Heart left ventricle (tissue), 16 donors: ENCODE data around the gene DPM1. TPM values are rescaled to one million over a fixed set of nuclear protein-coding genes. Genes with fewer than 3 reads are reported as not detected.

Experiments used
- ATAC-seq, 4 donors: fragments of 200-7000 bp; cut with Tn5 transposase; one replicate each; pipeline ENCODE4 v1.9.1; 2020 to 2022; ENCODE audit warnings: moderate library complexity in 4 of 4, mild to moderate bottlenecking in 3 of 4, moderate number of reproducible peaks in 1 of 4
- DNase-seq, 5 donors: peaks; one replicate each; pipeline ENCODE4 v3.0.0-alpha.2; 2020
- H3K27ac ChIP-seq, 12 donors: fragments of 200-600 bp; sonication (generic) in 4 of 12; one replicate each; pipeline versions ENCODE4 v1.5.0 to v1.8.0; 2016 to 2022; ENCODE audit warnings: mild to moderate bottlenecking in 2 of 12
- H3K27me3 ChIP-seq, 9 donors: fragments of 200-600 bp; sonication (generic) in 2 of 9; one replicate each; pipeline versions ENCODE4 v1.5.1 to v1.8.0; 2016 to 2022; ENCODE audit warnings: mild to moderate bottlenecking in 3 of 9
- H3K36me3 ChIP-seq, 9 donors: fragments of 200-600 bp; sonication (generic) in 2 of 9; one replicate each; pipeline versions ENCODE4 v1.5.0 to v1.8.0; 2018 to 2022; ENCODE audit warnings: mild to moderate bottlenecking in 2 of 9
- H3K4me1 ChIP-seq, 12 donors: fragments of 200-600 bp; sonication (generic) in 4 of 12; one replicate each; pipeline versions ENCODE4 v1.5.0 to v1.8.0; 2016 to 2022; ENCODE audit warnings: mild to moderate bottlenecking in 3 of 12
- H3K4me3 ChIP-seq, 12 donors: fragments of 200-600 bp; sonication (generic) in 4 of 12; one replicate each; pipeline versions ENCODE4 v1.5.0 to v1.8.0; 2017 to 2022; ENCODE audit warnings: mild to moderate bottlenecking in 9 of 12, moderate library complexity in 4 of 12
- H3K9me3 ChIP-seq, 12 donors: fragments of 200-600 bp; sonication (generic) in 4 of 12; one replicate each; pipeline versions ENCODE4 v1.5.0 to v1.8.0; 2016 to 2022; ENCODE audit warnings: mild to moderate bottlenecking in 1 of 12
- CTCF ChIP-seq, 12 donors: fragments of 200-600 bp; sonication (generic) in 4 of 12; IDR thresholded peaks; one replicate each; pipeline versions ENCODE4 v1.5.0 to v1.8.0; 2018 to 2022; ENCODE audit warnings: antibody characterized with exemption in 12 of 12, mild to moderate bottlenecking in 5 of 12
- POLR2A ChIP-seq, 2 donors: fragments of 450-650 bp; IDR thresholded peaks; one replicate each; pipeline ENCODE4 v1.6.1; 2017; ENCODE audit warnings: antibody characterized with exemption in 2 of 2, mild to moderate bottlenecking in 2 of 2, moderate library complexity in 2 of 2
- WGBS, 4 donors: extraction: QIAGEN DNeasy Blood & Tissue Kit in 2 of 4; methylation state at CpG; one replicate each; pipeline versions ENCODE4 v1.1.5 to v1.1.7; 2013 to 2018; 5-methylcytosine and 5-hydroxymethylcytosine counted together
- intact Hi-C, 10 donors: fragments of 100-400 bp; cut with DNase I; formaldehyde crosslinking; loops; one replicate each; pipeline versions ENCODE4 v1.11.1 to v1.14.2; 2022
- polyA plus RNA-seq, 2 donors: library from polyadenylated mRNA; stranded (reverse); fragments of 200-250 nt; gene quantifications; one replicate each; pipeline ENCODE4 v1.2.3, GENCODE V29; 2013
- total RNA-seq, 9 donors: library from RNA; depleted of rRNA in 2 of 9; stranded (reverse); fragments of >200 nt in 2 of 9; fragmentation: NEBNext Ultra II Directional in 3 of 9; extraction: Animal tissue kit (Norgen Biotek cat#: 25700) in 3 of 9; gene quantifications; one replicate each; pipeline versions ENCODE4 v1.1.0 to v1.2.4, GENCODE V29; 2016 to 2023
- donor health status: ischemic (EF 13 %, LVEDD 7.1; RV severe dilation, severe dysfunction).
- donor health status: healthy with polysubstance abuse.
- donor health status: DM: no; HTN: yes; CAD: no.
- donor health status: DM: no; HTN: no; CAD: no.
- donor health status: ischemic (EF 25% LVEDD 6.9; RV normal size, moderate dysfunction).
- donor health status: ischemic (EF 25% LVEDD 5.7; RV mildly dilated, moderate dysfunction).
- donor health status: healthy.
- donor health status: DM: yes; HTN: yes; CAD: no.
- donor health status: ischemic (EF 35%, LVEDD 5.7; RV mildly dilated, moderate dysfunction).
- donor health status: nonischemic (EF 11% LVEDD 7.7; RV severe dilation, severe dysfunction).
- donor health status: DM: yes; HTN: yes; CAD: no.
- donor health status: PGD.
- donor health status: ischemic (EF 29% LVEDD 5.4; RV normal size, mild dysfunction).
- donor health status: nonischemic (EF 23%, LVEDD 6.1; RV moderate dilation, normal function).

DPM1 gene
- total and polyA plus RNA-seq, 11 donors, result 32.5 to 58.2 (median 49.5) TPM

GRCh38 chr20:50992733-50993457 lies 34.6 kb upstream of the DPM1 start:
- intact Hi-C loops, result loop anchor here in 1 of 10 donors (2.0 kb wide), 1 partner anchor 314 kb away; no protein-coding TSS in a partner anchor
- no peak overlapping the region for H3K4me3 ChIP-seq
- DNase-seq (no peak), ATAC-seq (peak in 3 of 4 donors; percentile 30 to 79 (median 60))
- no peak for TF ChIP-seq POLR2A (IDR thresholded peaks at IDR 0.05)
- peak; percentile 25 to 54 (median 36) for TF ChIP-seq CTCF (IDR thresholded peaks at IDR 0.05)
- H3K36me3 ChIP-seq, result no peaks in the 10 kb centered on the region
- H3K4me1 ChIP-seq, result no peaks in the 10 kb centered on the region
- peaks cover 0 to 29% (median 0%) of the 10 kb centered on the region in 9 donors for H3K27me3 ChIP-seq
- no peak overlapping the region for H3K27ac ChIP-seq
- 29 to 34% (median 30%) methylated on average over 12 to 13 of the region's 13 CpGs for WGBS, 4 donors
- H3K9me3 ChIP-seq, result no peaks in the 10 kb centered on the region

GRCh38 chr20:50992336-50992732 lies 34.0 kb upstream of the DPM1 start:
- no peak overlapping the region for H3K27ac ChIP-seq
- H3K27me3 ChIP-seq, result peaks cover 0 to 27% (median 0%) of the 10 kb centered on the region in 9 donors
- no peak for DNase-seq
- WGBS, 4 donors, result 46 to 55% (median 50%) methylated on average over 4 of the region's 4 CpGs
- no peaks in the 10 kb centered on the region for H3K9me3 ChIP-seq
- peaks cover 0 to 4% (median 0%) of the 10 kb centered on the region in 12 donors for H3K4me1 ChIP-seq
- ATAC-seq, result no peak
- H3K4me3 ChIP-seq, result no peak overlapping the region
- no peaks in the 10 kb centered on the region for H3K36me3 ChIP-seq
- TF ChIP-seq POLR2A (IDR thresholded peaks at IDR 0.05) (no peak), CTCF (IDR thresholded peaks at IDR 0.05) (no peak)
- intact Hi-C loops, result loop anchor here in 1 of 10 donors (2.0 kb wide), 1 partner anchor 314 kb away; no protein-coding TSS in a partner anchor

GRCh38 chr20:50991076-50991475 lies 32.7 kb upstream of the DPM1 start:
- Histone ChIP-seq H3K36me3 (no peaks in the 10 kb centered on the region), H3K9me3 (no peaks in the 10 kb centered on the region), H3K27ac (no peak overlapping the region), H3K4me1 (peaks cover 0 to 4% (median 0%) of the 10 kb centered on the region in 12 donors), H3K27me3 (peaks cover 0 to 31% (median 5%) of the 10 kb centered on the region in 9 donors), H3K4me3 (no peak overlapping the region)
- DNase-seq (no peak), ATAC-seq (no peak)
- intact Hi-C loops, result no loop called here
- 81 to 86% (median 84%) methylated on average over 3 of the region's 3 CpGs for WGBS, 4 donors
- TF ChIP-seq POLR2A (IDR thresholded peaks at IDR 0.05) (no peak), CTCF (IDR thresholded peaks at IDR 0.05) (no peak)

- Histone ChIP-seq H3K27ac (no peak overlapping the region), H3K27me3 (peaks cover 0 to 56% (median 7%) of the 10 kb centered on the region in 9 donors), H3K4me3 (no peak overlapping the region), H3K4me1 (peaks cover 0 to 4% (median 0%) of the 10 kb centered on the region in 12 donors), H3K36me3 (no peaks in the 10 kb centered on the region), H3K9me3 (no peaks in the 10 kb centered on the region)
- 12 to 17% (median 13%) methylated on average over 13 of the region's 13 CpGs for WGBS, 4 donors
- TF ChIP-seq POLR2A (IDR thresholded peaks at IDR 0.05), result no peak
- peak; percentile 81 to 93 (median 87) for TF ChIP-seq CTCF (IDR thresholded peaks at IDR 0.05)
- DNase-seq, result peak in 3 of 5 donors; percentile 50 to 64 (median 58)
- intact Hi-C loops, result loop anchor here (1.0 to 10.0 kb wide), 7 partner anchors 317 to 637 kb away; no protein-coding TSS in a partner anchor
- ATAC-seq, result peak; percentile 81 to 96 (median 94)
Observed at GRCh38 chr20:50987493-50988210, 29.3 kb upstream of the DPM1 start.
